ENCODE data around the gene MMAA.
"Not testable (repeated sequence)": the region's sequence is repeated elsewhere in the genome, so short reads cannot be mapped to it uniquely, and the experiment has no call there.

The MMAA gene

DNA sequence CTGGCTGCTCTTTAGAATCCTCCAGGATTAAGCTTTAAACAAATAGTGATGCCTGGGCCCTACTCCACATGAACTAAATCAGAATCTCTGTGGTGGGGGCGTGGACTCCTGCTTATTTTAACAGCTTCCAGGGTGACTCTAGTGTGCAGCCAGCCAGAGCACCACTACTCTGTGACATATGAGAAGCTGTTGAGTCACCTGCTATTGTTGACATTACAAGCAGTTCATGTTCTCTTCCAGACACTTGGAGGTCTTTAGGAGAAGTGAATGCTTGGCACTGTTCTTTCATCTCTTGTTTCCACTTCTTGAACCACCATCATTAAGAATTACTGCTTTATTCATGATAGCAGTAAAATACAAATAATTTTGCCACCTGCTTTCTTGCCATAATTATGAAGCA, 60.3 kb downstream of the MMAA start:
- no peaks in the 10 kb centered on the region for H3K4me1 ChIP-seq (ENCODE audit: control insufficient read depth, insufficient read depth, low read length, poor library complexity, severe bottlenecking)
- no peak overlapping the region for H3K4me3 ChIP-seq (ENCODE audit: insufficient read depth, low read depth, low read length, poor library complexity, severe bottlenecking)
- H3K27ac ChIP-seq (ENCODE audit: insufficient read depth, low read length, poor library complexity, severe bottlenecking): no peak overlapping the region
- H3K27me3 ChIP-seq (replicated peaks; ENCODE audit: control insufficient read depth, insufficient read depth, low read length, poor library complexity, severe bottlenecking): no peaks in the 10 kb centered on the region
- H3K36me3 ChIP-seq (ENCODE audit: control insufficient read depth, insufficient read depth, low read length): no peaks in the 10 kb centered on the region
- no peaks in the 10 kb centered on the region for H3K9me3 ChIP-seq (ENCODE audit: control insufficient read depth, low read length)
- DNase-seq: no peak

GRCh38 chr4:145679991-145680455, 60.8 kb downstream of the MMAA start, which contains the start of gene C4orf51:
C4orf51 (plus strand) TSS chr4:145680146; CDS start chr4:145680204, 58 bp downstream.
- no peak within 1 kb of the TSS for H3K4me3 ChIP-seq (ENCODE audit: insufficient read depth, low read depth, low read length, poor library complexity, severe bottlenecking)
- no peaks in the 10 kb centered on the region for H3K27me3 ChIP-seq (replicated peaks; ENCODE audit: control insufficient read depth, insufficient read depth, low read length, poor library complexity, severe bottlenecking)

DNA sequence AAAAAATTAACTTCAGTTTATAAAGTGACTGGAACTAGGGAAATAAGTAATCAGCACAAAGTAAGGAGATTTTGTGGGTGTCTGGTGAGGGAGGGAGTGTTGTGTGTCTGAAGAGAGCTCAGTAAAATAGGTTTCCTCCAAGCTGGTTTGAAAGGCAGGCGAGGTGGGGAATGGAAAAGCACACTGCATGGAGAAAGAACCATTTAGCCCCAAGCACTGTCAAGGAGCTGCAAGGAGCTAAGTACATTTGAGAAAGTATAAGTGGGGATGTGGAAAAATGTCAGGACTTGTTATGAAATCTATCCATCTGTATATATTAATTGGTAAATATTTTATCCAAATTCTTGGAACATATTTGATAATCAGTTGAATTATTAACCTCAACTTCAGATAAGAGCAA, 61.7 kb downstream of the MMAA start:
- H3K4me1 ChIP-seq (ENCODE audit: control insufficient read depth, insufficient read depth, low read length, poor library complexity, severe bottlenecking): no peaks in the 10 kb centered on the region
- no peak overlapping the region for H3K27ac ChIP-seq (ENCODE audit: insufficient read depth, low read length, poor library complexity, severe bottlenecking)
- no peak for DNase-seq
- no peak overlapping the region for H3K4me3 ChIP-seq (ENCODE audit: insufficient read depth, low read depth, low read length, poor library complexity, severe bottlenecking)
- H3K27me3 ChIP-seq (replicated peaks; ENCODE audit: control insufficient read depth, insufficient read depth, low read length, poor library complexity, severe bottlenecking): no peaks in the 10 kb centered on the region
- no peaks in the 10 kb centered on the region for H3K36me3 ChIP-seq (ENCODE audit: control insufficient read depth, insufficient read depth, low read length)
- no peaks in the 10 kb centered on the region for H3K9me3 ChIP-seq (ENCODE audit: control insufficient read depth, low read length)

More at GRCh38 chr4:145679991-145680455, 60.8 kb downstream of the MMAA start, which contains the start of gene C4orf51:
- DNase-seq: no peak
- Histone ChIP-seq H3K27ac (ENCODE audit: insufficient read depth, low read length, poor library complexity, severe bottlenecking) (no peak within 1 kb of the TSS), H3K9me3 (ENCODE audit: control insufficient read depth, low read length) (no peaks in the 10 kb centered on the region), H3K4me1 (ENCODE audit: control insufficient read depth, insufficient read depth, low read length, poor library complexity, severe bottlenecking) (no peaks in the 10 kb centered on the region), H3K36me3 (ENCODE audit: control insufficient read depth, insufficient read depth, low read length) (no peaks in the 10 kb centered on the region)

- no peaks in the 10 kb centered on the region for H3K27me3 ChIP-seq (replicated peaks; ENCODE audit: control insufficient read depth, insufficient read depth, low read length, poor library complexity, severe bottlenecking)
- no peaks in the 10 kb centered on the region for H3K9me3 ChIP-seq (ENCODE audit: control insufficient read depth, low read length)
- no peak overlapping the region for H3K27ac ChIP-seq (ENCODE audit: insufficient read depth, low read length, poor library complexity, severe bottlenecking)
- no peak overlapping the region for H3K4me3 ChIP-seq (ENCODE audit: insufficient read depth, low read depth, low read length, poor library complexity, severe bottlenecking)
- no peaks in the 10 kb centered on the region for H3K36me3 ChIP-seq (ENCODE audit: control insufficient read depth, insufficient read depth, low read length)
- no peak for DNase-seq
- no peaks in the 10 kb centered on the region for H3K4me1 ChIP-seq (ENCODE audit: control insufficient read depth, insufficient read depth, low read length, poor library complexity, severe bottlenecking)
Measured at GRCh38 chr4:145681518-145681917, 62.3 kb downstream of the MMAA start.

- Histone ChIP-seq H3K4me1 (ENCODE audit: control insufficient read depth, insufficient read depth, low read length, poor library complexity, severe bottlenecking) (no peaks in the 10 kb centered on the region), H3K27me3 (replicated peaks; ENCODE audit: control insufficient read depth, insufficient read depth, low read length, poor library complexity, severe bottlenecking) (no peaks in the 10 kb centered on the region), H3K27ac (ENCODE audit: insufficient read depth, low read length, poor library complexity, severe bottlenecking) (no peak overlapping the region), H3K4me3 (ENCODE audit: insufficient read depth, low read depth, low read length, poor library complexity, severe bottlenecking) (no peak overlapping the region), H3K9me3 (ENCODE audit: control insufficient read depth, low read length) (no peaks in the 10 kb centered on the region), H3K36me3 (ENCODE audit: control insufficient read depth, insufficient read depth, low read length) (no peaks in the 10 kb centered on the region)
- no peak for DNase-seq
Measured at GRCh38 chr4:145681956-145682355, 62.8 kb downstream of the MMAA start.

DNA sequence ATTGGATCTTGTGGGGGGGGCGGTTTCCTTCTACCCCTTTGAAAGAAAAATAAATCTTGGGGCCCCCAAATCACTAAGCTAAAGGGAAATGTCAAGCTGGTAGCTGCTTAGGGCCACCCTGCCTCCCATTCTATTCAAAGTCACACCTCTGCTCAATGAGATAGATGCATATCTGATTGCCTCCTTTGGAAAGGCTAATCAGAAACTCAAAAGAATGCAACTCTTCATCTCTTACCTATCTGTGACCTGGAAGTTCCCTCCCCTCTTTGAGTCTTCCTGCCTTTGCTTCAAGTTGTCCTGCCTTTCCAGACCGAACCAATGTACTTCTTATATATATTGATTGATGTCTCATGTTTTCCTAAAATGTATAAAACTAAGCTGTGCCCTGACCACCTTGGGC, 67.8 kb downstream of the MMAA start:
- no peaks in the 10 kb centered on the region for H3K36me3 ChIP-seq (ENCODE audit: control insufficient read depth, insufficient read depth, low read length)
- no peaks in the 10 kb centered on the region for H3K4me1 ChIP-seq (ENCODE audit: control insufficient read depth, insufficient read depth, low read length, poor library complexity, severe bottlenecking)
- H3K4me3 ChIP-seq (ENCODE audit: insufficient read depth, low read depth, low read length, poor library complexity, severe bottlenecking): no peak overlapping the region
- DNase-seq: no peak
- H3K27ac ChIP-seq (ENCODE audit: insufficient read depth, low read length, poor library complexity, severe bottlenecking): no peak overlapping the region
- H3K9me3 ChIP-seq (ENCODE audit: control insufficient read depth, low read length): no peaks in the 10 kb centered on the region
- H3K27me3 ChIP-seq (replicated peaks; ENCODE audit: control insufficient read depth, insufficient read depth, low read length, poor library complexity, severe bottlenecking): no peaks in the 10 kb centered on the region

GRCh38 chr4:145690610-145691009, 71.4 kb downstream of the MMAA start:
- no peak for DNase-seq
- H3K4me1 ChIP-seq (ENCODE audit: control insufficient read depth, insufficient read depth, low read length, poor library complexity, severe bottlenecking): no peaks in the 10 kb centered on the region
- H3K4me3 ChIP-seq (ENCODE audit: insufficient read depth, low read depth, low read length, poor library complexity, severe bottlenecking): no peak overlapping the region
- no peaks in the 10 kb centered on the region for H3K9me3 ChIP-seq (ENCODE audit: control insufficient read depth, low read length)
- H3K27ac ChIP-seq (ENCODE audit: insufficient read depth, low read length, poor library complexity, severe bottlenecking): no peak overlapping the region
- no peaks in the 10 kb centered on the region for H3K36me3 ChIP-seq (ENCODE audit: control insufficient read depth, insufficient read depth, low read length)
- H3K27me3 ChIP-seq (replicated peaks; ENCODE audit: control insufficient read depth, insufficient read depth, low read length, poor library complexity, severe bottlenecking): no peaks in the 10 kb centered on the region

DNA sequence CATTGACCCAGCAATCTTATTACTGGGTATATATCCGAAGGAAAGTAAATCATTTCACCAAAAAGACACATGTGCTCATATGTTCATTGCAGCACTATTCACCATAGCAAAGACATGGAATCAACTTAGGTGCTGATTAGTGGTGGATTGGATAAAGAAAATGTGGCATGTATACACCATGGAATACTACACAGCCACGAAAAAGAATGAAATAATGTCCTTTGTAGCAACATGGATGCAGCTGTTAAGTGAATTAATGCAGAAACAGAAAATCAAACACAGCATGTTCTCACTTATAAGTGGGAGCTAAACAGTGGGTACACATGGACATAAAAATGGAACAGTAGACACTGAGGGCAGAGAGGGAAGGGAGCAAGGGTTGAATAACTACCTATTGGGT, 72.2 kb downstream of the MMAA start:
- H3K36me3 ChIP-seq (ENCODE audit: control insufficient read depth, insufficient read depth, low read length); DNase-seq; H3K27ac ChIP-seq (ENCODE audit: insufficient read depth, low read length, poor library complexity, severe bottlenecking); H3K27me3 ChIP-seq (replicated peaks; ENCODE audit: control insufficient read depth, insufficient read depth, low read length, poor library complexity, severe bottlenecking); H3K4me3 ChIP-seq (ENCODE audit: insufficient read depth, low read depth, low read length, poor library complexity, severe bottlenecking); H3K9me3 ChIP-seq (ENCODE audit: control insufficient read depth, low read length); H3K4me1 ChIP-seq (ENCODE audit: control insufficient read depth, insufficient read depth, low read length, poor library complexity, severe bottlenecking): not testable (repeated sequence)

DNA sequence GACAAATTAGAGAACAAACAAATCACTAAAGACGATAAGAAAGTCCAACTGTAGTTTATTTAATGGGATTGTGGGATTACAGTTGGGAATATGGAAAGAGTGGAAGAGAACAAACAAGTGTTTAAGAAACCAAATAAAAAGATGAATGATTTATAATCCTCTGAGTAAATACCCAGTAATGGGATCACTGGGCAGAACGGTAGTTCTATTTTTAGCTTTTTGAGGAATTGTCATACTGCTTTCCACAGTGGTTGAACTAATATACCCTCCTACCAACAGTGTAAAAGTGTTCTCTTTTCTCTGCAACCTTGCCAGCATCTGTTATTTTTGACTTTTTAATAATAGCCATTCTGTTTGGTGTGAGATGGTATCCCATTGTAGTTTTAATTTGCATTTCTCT, 75.7 kb downstream of the MMAA start:
- no peaks in the 10 kb centered on the region for H3K36me3 ChIP-seq (ENCODE audit: control insufficient read depth, insufficient read depth, low read length)
- no peak overlapping the region for H3K4me3 ChIP-seq (ENCODE audit: insufficient read depth, low read depth, low read length, poor library complexity, severe bottlenecking)
- no peaks in the 10 kb centered on the region for H3K9me3 ChIP-seq (ENCODE audit: control insufficient read depth, low read length)
- H3K27ac ChIP-seq (ENCODE audit: insufficient read depth, low read length, poor library complexity, severe bottlenecking): no peak overlapping the region
- H3K4me1 ChIP-seq (ENCODE audit: control insufficient read depth, insufficient read depth, low read length, poor library complexity, severe bottlenecking): no peaks in the 10 kb centered on the region
- no peaks in the 10 kb centered on the region for H3K27me3 ChIP-seq (replicated peaks; ENCODE audit: control insufficient read depth, insufficient read depth, low read length, poor library complexity, severe bottlenecking)
- no peak for DNase-seq

- H3K4me3 ChIP-seq (ENCODE audit: insufficient read depth, low read depth, low read length, poor library complexity, severe bottlenecking): no peak overlapping the region
- H3K27ac ChIP-seq (ENCODE audit: insufficient read depth, low read length, poor library complexity, severe bottlenecking): no peak overlapping the region
- DNase-seq: no peak
- H3K36me3 ChIP-seq (ENCODE audit: control insufficient read depth, insufficient read depth, low read length): no peaks in the 10 kb centered on the region
- H3K27me3 ChIP-seq (replicated peaks; ENCODE audit: control insufficient read depth, insufficient read depth, low read length, poor library complexity, severe bottlenecking): no peaks in the 10 kb centered on the region
- H3K4me1 ChIP-seq (ENCODE audit: control insufficient read depth, insufficient read depth, low read length, poor library complexity, severe bottlenecking): no peaks in the 10 kb centered on the region
- no peaks in the 10 kb centered on the region for H3K9me3 ChIP-seq (ENCODE audit: control insufficient read depth, low read length)
Measured at GRCh38 chr4:145697332-145697731, 78.1 kb downstream of the MMAA start.

DNA sequence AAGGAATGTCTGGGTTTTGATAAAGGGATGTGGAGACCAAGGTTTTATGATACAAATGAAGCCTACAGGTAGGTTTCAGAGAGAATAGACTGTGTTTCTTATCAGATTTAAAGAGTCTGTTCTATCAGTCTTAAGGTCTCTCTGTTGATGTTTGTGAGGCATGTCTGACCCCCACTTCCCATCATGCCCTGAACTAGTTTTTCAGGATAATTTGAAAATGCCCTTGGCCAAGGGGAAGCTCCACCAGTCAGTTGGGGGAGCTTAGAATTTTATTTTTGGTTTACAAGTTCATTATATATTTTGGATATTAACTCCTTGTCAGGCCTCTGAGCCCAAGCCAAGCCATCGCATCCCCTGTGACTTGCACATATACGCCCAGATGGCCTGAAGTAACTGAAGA, 79.3 kb downstream of the MMAA start:
- DNase-seq: no peak
- no peaks in the 10 kb centered on the region for H3K36me3 ChIP-seq (ENCODE audit: control insufficient read depth, insufficient read depth, low read length)
- H3K4me3 ChIP-seq (ENCODE audit: insufficient read depth, low read depth, low read length, poor library complexity, severe bottlenecking): no peak overlapping the region
- no peaks in the 10 kb centered on the region for H3K4me1 ChIP-seq (ENCODE audit: control insufficient read depth, insufficient read depth, low read length, poor library complexity, severe bottlenecking)
- H3K27ac ChIP-seq (ENCODE audit: insufficient read depth, low read length, poor library complexity, severe bottlenecking): no peak overlapping the region
- no peaks in the 10 kb centered on the region for H3K9me3 ChIP-seq (ENCODE audit: control insufficient read depth, low read length)
- H3K27me3 ChIP-seq (replicated peaks; ENCODE audit: control insufficient read depth, insufficient read depth, low read length, poor library complexity, severe bottlenecking): no peaks in the 10 kb centered on the region
